ENCODE measurements around the gene MOV10L1.
A peak's percentile ranks its signal among the peaks of the same experiment; 100 is the strongest.

MOV10L1 gene

DNA sequence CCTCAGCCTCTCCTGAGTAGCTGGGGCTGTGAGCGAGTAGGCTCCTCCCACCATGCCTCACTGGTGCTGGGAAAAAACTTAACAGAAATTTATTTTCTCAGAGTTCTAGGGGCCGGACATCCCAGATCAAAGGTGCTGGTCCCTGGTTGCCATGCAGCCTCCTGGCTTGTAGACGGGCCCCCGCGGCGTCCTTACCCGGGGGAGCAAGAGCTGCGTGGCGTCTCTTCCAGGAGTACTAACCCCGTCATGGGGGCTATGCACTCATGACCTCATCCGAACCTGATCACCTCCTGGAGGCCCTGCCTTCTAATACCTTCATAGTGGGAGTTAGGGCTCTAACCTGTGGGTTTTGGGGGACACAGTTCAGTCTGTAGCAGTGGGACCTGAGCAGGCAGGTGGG lies 98.5 kb downstream of the MOV10L1 start:
- DNase-seq (ENCODE audit: low read depth), result no peak

DNA sequence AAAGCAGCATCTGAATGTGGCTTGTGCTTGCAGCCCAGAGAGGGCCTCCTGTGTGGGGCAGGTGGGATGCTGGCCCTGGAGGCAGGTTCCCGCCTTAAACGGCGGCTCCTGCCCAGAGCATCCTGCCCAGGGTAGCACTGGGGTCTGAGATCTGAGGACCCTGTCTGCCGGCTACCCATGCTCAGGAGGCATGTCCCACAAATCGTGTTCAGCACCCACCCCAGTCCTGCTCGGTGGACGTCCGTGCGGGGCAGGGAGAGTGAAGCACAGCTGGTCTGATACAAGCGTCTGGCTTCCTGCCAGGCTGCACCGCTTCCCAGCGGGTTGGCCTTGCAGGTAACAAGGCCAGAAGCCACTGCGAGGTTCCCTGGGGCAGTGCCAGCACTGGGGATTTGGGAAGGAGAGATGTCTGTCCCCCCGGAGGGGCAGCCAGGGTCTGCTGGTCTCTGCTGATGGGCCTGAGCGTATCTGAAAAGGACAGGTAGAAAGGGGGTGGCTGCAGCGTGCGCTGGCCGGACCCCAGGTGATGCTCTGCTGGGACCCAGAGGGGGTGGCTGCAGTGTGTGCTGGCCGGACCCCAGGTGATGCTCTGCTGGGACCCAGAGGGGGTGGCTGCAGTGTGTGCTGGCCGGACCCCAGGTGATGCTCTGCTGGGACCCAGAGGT lies 99.5 kb downstream of the MOV10L1 start:
- DNase-seq (ENCODE audit: low read depth), result no peak

DNA sequence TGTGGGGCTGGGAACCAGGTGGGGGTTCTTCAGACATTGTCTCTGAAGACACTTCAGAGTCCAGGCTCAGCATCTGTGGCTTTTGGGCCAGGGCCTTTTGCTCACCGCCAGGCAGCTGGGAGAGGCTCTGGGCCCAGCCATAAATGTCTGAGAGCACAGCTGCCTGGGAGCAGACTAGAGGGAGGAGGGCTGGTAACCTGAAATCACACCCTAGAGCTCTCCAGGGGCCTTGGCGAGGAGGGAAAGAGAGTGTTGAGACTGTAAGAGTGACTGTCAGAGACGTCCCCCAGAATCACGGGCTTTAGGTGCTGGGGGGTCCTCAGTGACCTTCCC lies 100.0 kb downstream of the MOV10L1 start:
- no peak for DNase-seq (ENCODE audit: low read depth)

DNA sequence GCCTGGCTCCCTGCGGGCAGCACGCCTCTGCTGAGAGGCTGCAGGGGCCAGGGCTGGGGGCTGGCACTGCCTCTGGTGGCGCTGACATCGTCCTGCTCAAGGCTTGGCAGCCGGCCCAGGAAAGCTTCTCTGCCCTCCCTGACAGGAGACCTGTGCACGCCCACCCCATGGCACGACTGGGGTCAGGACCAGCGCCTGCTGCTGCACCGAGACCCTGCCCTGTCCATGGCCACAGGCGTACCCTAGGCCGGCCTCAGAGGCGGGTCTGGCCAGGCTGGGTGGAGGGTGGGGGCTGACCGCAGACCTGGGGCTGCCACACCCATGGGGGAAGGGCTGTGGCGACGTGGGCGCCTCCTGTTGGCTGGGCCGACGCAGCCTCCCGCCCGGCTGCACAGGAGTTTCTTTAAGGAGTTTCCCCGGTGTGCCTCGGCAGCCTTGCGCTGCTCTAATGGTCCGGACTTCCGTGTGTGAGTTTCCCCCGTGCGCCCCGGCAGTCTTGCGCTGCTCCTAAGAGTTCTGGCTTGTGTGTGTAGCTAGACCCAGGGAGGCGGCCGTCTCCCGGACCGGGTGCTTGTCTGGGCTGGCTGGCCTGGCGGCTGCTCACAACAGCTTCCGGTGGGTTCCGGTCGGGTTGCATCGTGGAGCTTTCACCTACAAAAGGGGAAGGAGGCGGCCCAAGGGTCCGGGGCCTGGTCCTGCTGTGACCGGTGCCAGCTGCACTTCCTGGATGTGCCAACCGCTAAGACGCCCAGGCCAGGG lies 100.6 kb downstream of the MOV10L1 start:
- DNase-seq (ENCODE audit: low read depth), result peak; percentile 69

DNA sequence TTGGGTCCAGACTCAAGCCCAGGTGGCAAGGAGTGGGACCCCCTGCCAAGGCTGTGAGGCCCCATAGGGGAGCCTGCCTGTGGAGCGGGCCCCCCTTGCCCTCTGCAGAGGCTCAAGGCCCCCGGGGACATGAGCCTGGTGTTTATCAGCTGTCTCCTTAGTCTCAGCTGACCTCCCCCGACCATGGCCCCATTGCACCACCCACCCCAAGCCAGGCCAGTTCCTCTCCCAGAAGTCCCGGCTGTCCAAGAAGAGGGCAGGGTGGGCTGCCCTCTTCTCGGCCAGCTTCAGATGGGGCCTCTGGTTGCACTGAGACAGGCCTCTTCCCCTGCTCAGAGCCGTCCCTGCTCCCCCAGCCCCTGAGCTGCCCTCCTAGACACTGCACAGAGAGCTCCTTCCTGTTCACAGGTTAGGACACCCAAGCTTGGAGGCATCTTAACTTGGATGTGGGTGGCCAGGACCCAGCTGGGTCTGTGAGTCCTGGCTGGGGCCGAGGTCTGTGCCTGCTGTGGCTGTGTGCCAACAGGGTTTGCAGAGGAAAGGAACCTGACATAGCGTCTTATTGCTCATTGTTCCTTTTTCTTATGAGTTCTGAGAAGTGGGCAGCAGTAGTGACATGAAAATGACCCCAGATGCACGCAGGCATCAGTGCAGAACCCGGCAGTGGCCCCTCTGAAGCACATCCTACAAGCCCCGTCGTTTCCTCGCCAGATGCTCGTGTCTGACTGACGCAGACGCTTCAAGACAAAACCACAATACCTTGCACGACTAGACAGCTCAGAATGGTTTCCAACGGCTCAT lies 101.3 kb downstream of the MOV10L1 start:
- DNase-seq (ENCODE audit: low read depth), result peak; percentile 79

DNA sequence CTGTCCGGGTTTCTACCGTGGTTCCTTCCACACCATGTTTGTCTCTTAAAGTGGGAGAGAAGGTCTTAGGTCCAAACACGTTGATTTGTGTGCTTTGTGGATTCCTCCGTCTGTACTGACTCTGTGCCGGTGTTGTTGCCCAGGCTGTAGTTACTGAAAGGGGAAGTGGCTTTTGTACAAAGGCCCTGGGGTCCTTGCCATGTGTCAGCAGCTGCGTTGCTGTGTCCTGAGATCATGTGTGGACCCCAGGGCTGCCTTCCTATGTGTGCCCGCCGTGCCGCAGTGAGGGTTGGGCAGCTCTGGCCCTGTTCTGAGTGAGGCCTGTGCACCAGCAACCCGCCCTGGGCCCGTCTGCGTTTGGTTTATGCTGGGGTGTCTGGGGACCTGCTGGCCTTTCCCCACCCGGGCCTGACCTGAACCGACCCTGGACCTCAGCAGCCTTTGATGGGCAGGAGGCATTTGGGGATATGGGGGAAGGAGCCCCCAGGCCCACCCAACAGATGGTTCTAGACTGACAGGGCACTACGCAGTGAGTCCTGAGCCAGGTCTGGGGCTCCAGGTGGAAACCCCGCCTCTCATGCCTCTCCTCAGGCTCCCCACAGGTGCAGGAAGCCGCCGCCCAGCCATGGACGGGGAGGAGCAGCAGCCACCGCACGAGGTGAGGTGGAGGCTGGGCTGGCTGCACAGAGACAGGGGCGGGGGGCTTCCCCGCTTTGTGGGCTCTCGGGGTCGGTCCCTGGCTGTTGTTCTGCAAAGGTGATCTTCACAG lies 102.8 kb downstream of the MOV10L1 start:
- peak; percentile 47 for DNase-seq (ENCODE audit: low read depth)

GRCh38 chr22:50193621-50194020 lies 103.8 kb downstream of the MOV10L1 start:
- DNase-seq (ENCODE audit: low read depth), result no peak

- DNase-seq (ENCODE audit: low read depth), result no peak
Observed at GRCh38 chr22:50194037-50194805, 104.4 kb downstream of the MOV10L1 start.

DNA sequence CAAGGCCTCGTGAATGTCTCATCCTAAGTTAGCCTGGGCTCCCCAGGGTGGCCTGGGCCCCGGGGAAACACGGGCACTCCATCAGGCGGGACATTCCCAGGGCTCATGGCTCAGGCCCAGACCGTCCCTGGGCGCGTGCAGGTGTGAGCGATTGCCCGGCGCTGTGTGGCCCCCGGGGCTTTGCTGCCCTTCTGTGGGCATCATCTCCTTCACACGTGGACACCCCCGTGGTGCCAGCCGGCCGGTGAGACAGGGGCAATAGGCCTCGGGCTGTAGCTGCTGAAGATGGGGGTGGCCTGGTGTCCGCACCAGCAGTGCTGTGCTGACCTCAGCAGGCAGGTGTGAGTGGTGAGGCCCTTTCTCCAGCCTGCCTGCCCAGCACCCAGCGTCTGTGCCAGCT lies 106.5 kb downstream of the MOV10L1 start:
- DNase-seq (ENCODE audit: low read depth), result no peak

DNA sequence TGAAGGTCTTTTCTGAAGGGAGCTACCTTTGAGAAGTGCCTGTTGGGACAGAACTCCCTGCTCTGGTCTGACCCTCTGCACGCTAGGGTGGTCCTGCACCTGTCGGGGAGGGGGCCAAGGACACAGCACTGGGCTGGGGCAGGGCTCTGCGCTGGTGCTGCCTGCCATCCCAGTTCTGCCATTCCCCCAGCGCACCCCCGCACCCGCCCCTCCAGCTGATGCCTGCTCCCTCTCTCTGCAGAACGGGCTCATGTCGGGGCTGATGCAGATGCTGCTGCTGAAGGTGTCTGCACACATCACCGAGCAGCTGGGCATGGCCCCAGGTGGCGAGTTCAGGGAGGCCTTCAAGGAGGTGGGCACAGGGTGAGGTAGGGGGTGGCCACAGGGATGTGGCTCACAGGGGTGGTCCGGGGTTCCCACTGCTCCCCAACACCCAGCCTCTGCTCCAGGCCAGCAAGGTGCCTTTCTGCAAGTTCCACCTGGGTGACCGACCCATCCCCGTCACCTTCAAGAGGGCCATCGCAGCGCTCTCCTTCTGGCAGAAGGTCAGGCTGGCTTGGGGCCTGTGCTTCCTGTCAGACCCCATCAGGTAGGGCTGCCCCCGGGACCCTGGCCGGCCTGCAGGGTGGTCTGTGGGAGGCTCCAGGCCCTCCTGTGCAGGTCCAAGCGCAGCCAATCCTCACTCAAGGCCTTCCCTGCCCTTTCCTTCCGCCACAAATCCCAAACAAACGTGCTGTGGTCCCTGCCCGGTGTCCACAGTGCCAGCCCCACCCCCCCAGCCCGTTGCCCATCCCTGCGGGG lies 107.4 kb downstream of the MOV10L1 start:
- no peak for DNase-seq (ENCODE audit: low read depth)

GRCh38 chr22:50197856-50198623 lies 108.2 kb downstream of the MOV10L1 start:
- DNase-seq (ENCODE audit: low read depth), result no peak

GRCh38 chr22:50198624-50199017 lies 108.8 kb downstream of the MOV10L1 start:
- no peak for DNase-seq (ENCODE audit: low read depth)

GRCh38 chr22:50199251-50199721 lies 109.5 kb downstream of the MOV10L1 start:
- DNase-seq (ENCODE audit: low read depth), result no peak

DNA sequence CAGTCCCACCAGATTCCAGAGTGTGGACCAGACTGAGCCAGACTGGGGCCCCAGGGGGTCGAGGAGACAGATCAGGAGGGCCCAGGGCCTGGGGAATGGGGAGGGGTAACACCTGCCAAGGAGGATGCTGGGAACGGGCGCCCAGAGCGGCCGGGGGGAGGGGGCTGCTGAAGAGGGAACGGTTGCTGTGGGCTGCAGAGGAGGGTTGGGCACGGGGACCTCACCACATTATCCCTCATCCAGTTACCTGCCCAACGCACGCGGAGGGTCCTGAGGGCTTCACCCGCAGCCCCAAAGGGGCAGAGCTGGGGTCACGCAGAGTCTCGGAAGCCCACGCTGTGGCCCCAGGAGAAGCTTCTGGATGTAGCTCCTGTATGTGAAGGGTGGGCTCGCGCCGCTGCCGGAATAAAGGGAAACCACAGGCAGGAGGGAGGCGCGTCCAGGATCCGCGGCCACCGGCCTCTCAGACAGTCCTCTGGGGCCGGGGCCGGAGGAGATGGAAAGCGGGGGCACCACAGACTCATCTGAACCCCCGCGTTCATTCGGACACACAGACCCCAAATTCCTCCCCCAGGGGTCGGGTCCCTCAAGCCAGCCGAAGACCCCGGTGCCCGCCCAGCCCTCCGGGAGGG lies 110.1 kb downstream of the MOV10L1 start:
- no peak for DNase-seq (ENCODE audit: low read depth)

DNA sequence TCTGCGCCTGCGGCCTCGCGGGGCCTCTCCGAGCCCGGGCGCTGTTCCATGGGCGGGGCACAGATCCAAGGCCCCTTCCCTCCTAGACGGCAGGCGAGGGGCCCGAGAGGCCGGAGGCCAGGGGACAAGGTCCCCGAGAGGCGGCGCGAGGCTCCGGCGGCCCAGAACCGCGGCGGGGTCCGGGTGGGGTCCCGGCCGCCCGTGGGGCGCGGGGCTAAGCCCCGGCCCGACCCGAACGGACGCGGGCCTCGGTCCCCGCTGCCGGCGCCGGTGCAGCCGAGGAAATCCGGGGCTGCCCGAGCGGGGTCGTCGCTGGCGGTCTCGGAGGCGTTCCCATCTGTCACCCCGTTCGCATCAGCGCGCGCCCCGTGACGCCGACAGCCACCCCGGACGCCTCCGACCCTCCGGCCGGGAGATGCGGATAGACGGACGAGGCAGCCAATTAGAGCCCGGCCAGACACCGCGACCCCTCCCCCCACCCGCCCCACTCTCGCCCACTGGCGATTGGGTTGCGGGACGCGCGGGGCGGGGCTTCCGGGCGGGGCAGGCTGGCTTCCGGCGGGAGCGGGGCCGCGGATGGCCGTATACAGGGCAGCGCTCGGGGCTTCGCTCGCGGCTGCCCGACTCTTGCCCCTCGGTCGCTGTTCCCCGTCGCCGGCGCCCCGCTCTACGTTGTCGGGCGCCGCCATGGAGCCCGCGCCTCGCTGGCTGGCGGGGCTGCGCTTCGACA lies 110.8 kb downstream of the MOV10L1 start, which contains the start of gene SELENOO:
SELENOO (plus strand) TSS at position 551 of the 730 bp plus-strand sequence; CDS start at position 577, 26 bp downstream.
- DNase-seq (ENCODE audit: low read depth), result peak; percentile 76

DNA sequence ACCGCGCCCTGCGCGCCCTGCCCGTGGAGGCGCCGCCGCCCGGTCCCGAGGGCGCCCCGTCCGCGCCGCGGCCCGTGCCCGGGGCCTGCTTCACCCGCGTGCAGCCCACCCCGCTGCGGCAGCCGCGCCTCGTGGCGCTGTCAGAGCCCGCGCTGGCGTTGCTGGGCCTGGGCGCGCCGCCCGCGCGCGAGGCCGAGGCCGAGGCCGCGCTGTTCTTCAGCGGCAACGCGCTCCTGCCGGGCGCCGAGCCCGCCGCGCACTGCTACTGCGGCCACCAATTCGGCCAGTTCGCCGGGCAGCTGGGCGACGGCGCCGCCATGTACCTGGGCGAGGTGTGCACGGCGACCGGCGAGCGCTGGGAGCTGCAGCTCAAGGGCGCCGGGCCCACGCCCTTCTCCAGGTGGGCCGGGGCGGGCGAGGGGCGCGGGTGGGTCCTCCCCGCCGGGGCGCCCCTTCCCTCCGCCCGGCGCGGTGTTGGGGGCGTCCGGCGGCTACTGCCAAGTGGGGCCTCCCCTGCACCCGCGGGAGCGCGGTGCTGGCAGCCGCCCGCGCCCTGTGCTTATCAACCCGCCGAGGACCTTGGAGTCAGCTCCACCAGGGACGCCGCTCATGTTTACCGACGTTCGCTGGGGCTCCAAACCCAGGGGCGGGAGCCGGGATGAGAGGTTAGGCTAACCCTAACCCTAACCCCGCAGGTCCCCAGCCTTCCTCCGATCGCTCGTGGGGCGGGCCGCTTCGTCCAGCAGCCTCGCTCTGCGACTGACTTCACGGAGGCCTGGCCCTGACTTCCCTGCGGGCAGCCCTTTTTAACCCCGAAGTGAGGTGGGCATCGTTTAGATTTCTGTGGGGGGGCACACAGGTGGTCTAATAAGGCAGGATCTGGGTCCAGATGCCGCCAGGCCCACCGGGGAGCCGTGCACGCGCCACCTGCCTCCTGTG lies 111.7 kb downstream of the MOV10L1 start:
- no peak for DNase-seq (ENCODE audit: low read depth)

GRCh38 chr22:50202130-50202666 lies 112.4 kb downstream of the MOV10L1 start:
- no peak for DNase-seq (ENCODE audit: low read depth)

Data from T follicular helper cell (primary cell).